ENCODE measurements around the gene MOB3A.

DNA sequence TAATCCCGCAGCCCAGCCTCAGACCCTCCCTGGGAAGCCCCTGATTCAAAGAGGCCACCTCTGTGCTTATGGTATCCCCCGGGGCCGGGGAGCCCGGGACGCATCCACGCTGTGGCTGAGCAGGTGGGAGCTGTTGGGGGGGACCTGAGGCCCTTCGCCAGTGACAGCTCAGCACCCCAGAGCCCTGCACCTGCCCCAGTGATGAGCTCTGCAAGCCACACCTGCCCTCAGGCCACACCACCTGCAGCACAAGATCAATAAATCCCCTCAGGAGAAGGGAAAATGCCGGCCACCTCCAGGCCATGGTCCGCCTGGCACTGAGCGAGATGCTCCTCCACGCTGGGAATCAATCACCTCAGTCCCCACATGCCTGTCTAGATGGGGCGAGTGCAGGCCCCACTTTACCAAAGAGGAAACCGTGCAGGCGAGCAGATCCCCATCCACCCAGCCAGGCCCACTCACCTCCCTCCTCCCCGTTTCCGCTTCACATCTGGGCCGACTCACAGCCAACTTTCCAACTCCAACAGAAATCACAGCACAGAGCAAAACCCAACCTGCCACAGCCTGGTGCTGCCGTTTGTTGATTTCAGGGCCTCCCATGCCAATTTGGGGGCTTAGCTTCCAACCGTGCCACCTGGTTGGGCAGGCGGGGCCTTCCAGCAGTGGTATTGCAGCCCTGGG, 12.8 kb downstream of the MOB3A start:
- no peak for TF ChIP-seq EZH2phosphoT487 (IDR thresholded peaks at IDR 0.05; ENCODE audit: low read depth)
- TF ChIP-seq, protein P1, sequence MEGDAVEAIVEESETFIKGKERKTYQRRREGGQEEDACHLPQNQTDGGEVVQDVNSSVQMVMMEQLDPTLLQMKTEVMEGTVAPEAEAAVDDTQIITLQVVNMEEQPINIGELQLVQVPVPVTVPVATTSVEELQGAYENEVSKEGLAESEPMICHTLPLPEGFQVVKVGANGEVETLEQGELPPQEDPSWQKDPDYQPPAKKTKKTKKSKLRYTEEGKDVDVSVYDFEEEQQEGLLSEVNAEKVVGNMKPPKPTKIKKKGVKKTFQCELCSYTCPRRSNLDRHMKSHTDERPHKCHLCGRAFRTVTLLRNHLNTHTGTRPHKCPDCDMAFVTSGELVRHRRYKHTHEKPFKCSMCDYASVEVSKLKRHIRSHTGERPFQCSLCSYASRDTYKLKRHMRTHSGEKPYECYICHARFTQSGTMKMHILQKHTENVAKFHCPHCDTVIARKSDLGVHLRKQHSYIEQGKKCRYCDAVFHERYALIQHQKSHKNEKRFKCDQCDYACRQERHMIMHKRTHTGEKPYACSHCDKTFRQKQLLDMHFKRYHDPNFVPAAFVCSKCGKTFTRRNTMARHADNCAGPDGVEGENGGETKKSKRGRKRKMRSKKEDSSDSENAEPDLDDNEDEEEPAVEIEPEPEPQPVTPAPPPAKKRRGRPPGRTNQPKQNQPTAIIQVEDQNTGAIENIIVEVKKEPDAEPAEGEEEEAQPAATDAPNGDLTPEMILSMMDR (IDR thresholded peaks at IDR 0.05; ENCODE audit: low read depth, low read length) = no peak

Measured in OCI-LY3 (cell line).